Esophagus muscularis mucosa (tissue), 4 donors: ENCODE results near the gene EHBP1.

Experiments
- CTCF ChIP-seq, 3 experiments: fragments of 200-600 bp in 2 of 3; fragments of 450-650 bp in 1 of 3; sonication (generic) in 2 of 3; IDR thresholded peaks; one replicate each; pipeline ENCODE4 v1.5.1; 2017 to 2019; ENCODE audit warnings: antibody characterized with exemption in 3 of 3, mild to moderate bottlenecking in 2 of 3, moderate library complexity in 1 of 3
- EP300 ChIP-seq: sonication (generic); formaldehyde crosslinking; IDR thresholded peaks from one replicate; pipeline ENCODE4 v1.6.1; 2017; ENCODE audit warnings: antibody characterized with exemption
- POLR2A ChIP-seq: fragments of 450-650 bp; IDR thresholded peaks from one replicate; pipeline ENCODE4 v1.6.1; 2017; ENCODE audit warnings: antibody characterized with exemption, moderate library complexity, mild to moderate bottlenecking, low read depth
- POLR2AphosphoS5 ChIP-seq, 2 donors: sonication (generic); formaldehyde crosslinking; IDR thresholded peaks; one replicate each; pipeline ENCODE4 v1.6.1; 2017; ENCODE audit warnings: antibody characterized with exemption in 2 of 2

- TF ChIP-seq CTCF (IDR thresholded peaks at IDR 0.05) (no peak), EP300 (no peak), POLR2A (no peak), POLR2AphosphoS5 (IDR thresholded peaks at IDR 0.05) (no peak)
These were observed 178.6 kb downstream of the EHBP1 start for GRCh38 chr2:62884086-62884485.
